ENCODE results near the gene PLCH1.

PLCH1 gene

DNA sequence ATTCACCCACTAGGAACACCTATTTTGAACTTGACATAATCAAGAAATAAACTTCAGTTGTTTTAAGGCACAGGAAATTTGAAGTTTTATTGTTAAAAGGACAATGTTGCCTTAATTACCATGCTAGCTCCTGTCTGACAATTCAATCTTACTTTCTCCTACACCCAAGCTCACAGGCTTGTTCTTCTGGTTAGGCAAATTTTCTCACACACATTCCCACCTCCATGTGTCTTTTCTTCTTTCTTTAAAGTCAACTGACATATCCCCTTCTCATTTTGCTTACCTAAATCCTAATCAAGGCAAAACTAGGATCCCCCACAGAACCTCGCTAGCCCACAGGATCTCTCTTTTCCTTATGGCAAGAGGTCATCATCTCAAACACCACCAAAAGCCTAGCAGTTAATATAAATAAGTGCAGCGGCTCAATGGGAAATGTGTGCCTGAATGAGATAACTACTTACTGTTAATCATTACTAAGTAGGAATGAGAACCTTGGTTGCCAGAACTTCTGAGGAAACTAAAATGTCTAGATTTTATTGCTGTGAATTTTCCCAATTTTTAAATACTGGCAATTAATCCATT, 189.3 kb downstream of the PLCH1 start:
- TF ChIP-seq PAX5 (IDR thresholded peaks at IDR 0.05; ENCODE audit: insufficient read depth, low read length, severe bottlenecking) (no peak), SPI1 (IDR thresholded peaks at IDR 0.05; ENCODE audit: low read depth, low read length) (no peak), TAF1 (IDR thresholded peaks at IDR 0.05; ENCODE audit: low read depth, low read length) (no peak), POLR2A (IDR thresholded peaks at IDR 0.05; ENCODE audit: low read depth, low read length) (no peak), POU2F2 (IDR thresholded peaks at IDR 0.05; ENCODE audit: low read depth, low read length) (no peak), POLR2AphosphoS5 (IDR thresholded peaks at IDR 0.05; ENCODE audit: low read depth, low read length) (no peak)
- DNase-seq (ENCODE audit: insufficient read length, low spot score): no peak
- FAIRE-seq: no peak

DNA sequence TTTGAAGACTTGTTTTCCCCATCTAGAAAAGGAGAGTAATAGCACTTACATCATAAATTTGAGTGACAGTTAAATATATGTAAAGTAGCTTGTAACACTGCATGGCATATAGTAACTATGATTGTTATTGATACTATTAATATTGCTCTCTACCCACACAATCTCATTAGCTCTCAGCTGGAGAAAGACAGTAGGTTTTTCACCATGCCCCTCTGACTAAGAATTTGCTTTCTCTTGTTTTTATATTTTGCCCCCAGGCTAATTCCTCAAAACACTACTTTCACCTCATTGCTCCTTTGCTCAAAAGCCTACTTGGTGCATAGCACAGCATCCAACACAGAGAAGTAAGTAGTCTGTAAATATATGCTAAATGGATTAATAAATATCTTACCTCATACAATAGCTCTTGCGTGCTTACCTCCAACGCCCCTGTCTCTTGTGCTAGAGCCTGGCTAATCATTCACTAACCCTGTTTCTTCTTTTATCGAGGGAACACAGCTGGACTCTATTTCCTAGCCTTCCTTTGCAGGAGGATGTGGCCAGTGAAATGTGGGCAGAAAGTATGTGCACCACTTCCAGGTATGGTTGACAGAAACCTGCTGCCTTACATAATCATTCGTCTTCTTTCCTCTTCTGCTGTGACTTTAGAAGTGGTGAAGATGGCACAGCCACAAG, 190.0 kb downstream of the PLCH1 start:
- DNase-seq (ENCODE audit: insufficient read length, low spot score) (no peak), FAIRE-seq (no peak)
- TF ChIP-seq POU2F2 (IDR thresholded peaks at IDR 0.05; ENCODE audit: low read depth, low read length) (no peak), POLR2A (IDR thresholded peaks at IDR 0.05; ENCODE audit: low read depth, low read length) (no peak), POLR2AphosphoS5 (IDR thresholded peaks at IDR 0.05; ENCODE audit: low read depth, low read length) (no peak), TAF1 (IDR thresholded peaks at IDR 0.05; ENCODE audit: low read depth, low read length) (no peak), SPI1 (IDR thresholded peaks at IDR 0.05; ENCODE audit: low read depth, low read length) (no peak), PAX5 (IDR thresholded peaks at IDR 0.05; ENCODE audit: insufficient read depth, low read length, severe bottlenecking) (no peak)

GRCh38 chr3:155553780-155554179, 191.1 kb downstream of the PLCH1 start:
- DNase-seq (ENCODE audit: insufficient read length, low spot score) (no peak), FAIRE-seq (no peak)
- TF ChIP-seq POLR2A (IDR thresholded peaks at IDR 0.05; ENCODE audit: low read depth, low read length) (no peak), POU2F2 (IDR thresholded peaks at IDR 0.05; ENCODE audit: low read depth, low read length) (no peak), PAX5 (IDR thresholded peaks at IDR 0.05; ENCODE audit: insufficient read depth, low read length, severe bottlenecking) (no peak), TAF1 (IDR thresholded peaks at IDR 0.05; ENCODE audit: low read depth, low read length) (no peak), POLR2AphosphoS5 (IDR thresholded peaks at IDR 0.05; ENCODE audit: low read depth, low read length) (no peak), SPI1 (IDR thresholded peaks at IDR 0.05; ENCODE audit: low read depth, low read length) (no peak)

GRCh38 chr3:155553326-155553725, 191.5 kb downstream of the PLCH1 start:
- FAIRE-seq (no peak), DNase-seq (ENCODE audit: insufficient read length, low spot score) (no peak)
- no peak for TF ChIP-seq POLR2A (IDR thresholded peaks at IDR 0.05; ENCODE audit: low read depth, low read length)
- TF ChIP-seq SPI1 (IDR thresholded peaks at IDR 0.05; ENCODE audit: low read depth, low read length): no peak
- TF ChIP-seq PAX5 (IDR thresholded peaks at IDR 0.05; ENCODE audit: insufficient read depth, low read length, severe bottlenecking): no peak

DNA sequence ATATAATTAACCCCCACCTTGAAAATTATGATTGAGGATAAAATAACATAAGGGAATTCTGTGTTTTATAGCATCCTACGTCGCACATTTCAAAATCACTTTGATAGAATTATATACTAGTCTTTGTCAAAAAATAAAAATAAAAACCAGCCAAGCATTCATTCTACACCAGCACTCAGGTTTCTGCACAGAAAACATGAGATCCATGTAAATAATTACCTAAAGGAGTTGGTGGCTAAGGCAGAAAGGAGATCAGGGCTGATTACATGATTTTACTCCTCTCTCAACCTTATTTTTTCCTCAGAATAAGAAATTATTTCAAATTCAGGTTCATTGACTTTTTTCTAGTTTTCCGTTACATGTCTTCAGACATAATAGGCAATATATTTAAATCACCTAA, 194.5 kb downstream of the PLCH1 start:
- TF ChIP-seq POLR2AphosphoS5 (IDR thresholded peaks at IDR 0.05; ENCODE audit: low read depth, low read length) (no peak), PAX5 (IDR thresholded peaks at IDR 0.05; ENCODE audit: insufficient read depth, low read length, severe bottlenecking) (no peak), SPI1 (IDR thresholded peaks at IDR 0.05; ENCODE audit: low read depth, low read length) (no peak), TAF1 (IDR thresholded peaks at IDR 0.05; ENCODE audit: low read depth, low read length) (no peak), POLR2A (IDR thresholded peaks at IDR 0.05; ENCODE audit: low read depth, low read length) (no peak), POU2F2 (IDR thresholded peaks at IDR 0.05; ENCODE audit: low read depth, low read length) (no peak)
- DNase-seq (ENCODE audit: insufficient read length, low spot score) (no peak), FAIRE-seq (no peak)

- DNase-seq (ENCODE audit: insufficient read length, low spot score): no peak
- no peak for FAIRE-seq
- TF ChIP-seq PAX5 (IDR thresholded peaks at IDR 0.05; ENCODE audit: insufficient read depth, low read length, severe bottlenecking): peak; percentile 39
- TF ChIP-seq POLR2AphosphoS5 (IDR thresholded peaks at IDR 0.05; ENCODE audit: low read depth, low read length): no peak
Measured at GRCh38 chr3:155549087-155549486, 195.8 kb downstream of the PLCH1 start.

GRCh38 chr3:155548195-155548594, 196.7 kb downstream of the PLCH1 start:
- no peak for TF ChIP-seq PAX5 (IDR thresholded peaks at IDR 0.05; ENCODE audit: insufficient read depth, low read length, severe bottlenecking)
- TF ChIP-seq TAF1 (IDR thresholded peaks at IDR 0.05; ENCODE audit: low read depth, low read length): no peak
- TF ChIP-seq POU2F2 (IDR thresholded peaks at IDR 0.05; ENCODE audit: low read depth, low read length): no peak
- TF ChIP-seq POLR2AphosphoS5 (IDR thresholded peaks at IDR 0.05; ENCODE audit: low read depth, low read length): no peak
- no peak for TF ChIP-seq POLR2A (IDR thresholded peaks at IDR 0.05; ENCODE audit: low read depth, low read length)
- no peak for TF ChIP-seq SPI1 (IDR thresholded peaks at IDR 0.05; ENCODE audit: low read depth, low read length)
- no peak for FAIRE-seq
- DNase-seq (ENCODE audit: insufficient read length, low spot score): no peak

DNA sequence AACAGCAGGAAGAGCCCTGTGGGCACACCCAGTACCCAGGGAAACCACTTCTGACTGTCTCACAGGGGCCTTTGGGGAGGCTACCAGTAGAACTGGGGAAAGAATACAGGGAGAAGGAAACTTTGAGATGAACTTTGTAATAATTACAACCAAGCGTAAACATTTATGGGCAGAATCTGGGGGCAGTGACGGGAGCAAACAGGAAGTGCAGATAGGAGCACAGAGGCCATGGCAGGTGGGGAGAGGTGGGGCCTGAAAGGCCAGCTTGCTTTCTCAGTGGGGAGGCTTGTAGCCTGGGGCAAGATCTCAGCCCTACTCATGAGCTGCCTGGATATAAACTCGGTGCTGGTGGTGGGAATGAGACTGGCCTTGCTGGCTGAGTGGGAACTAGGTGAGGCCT, 209.8 kb downstream of the PLCH1 start:
- DNase-seq (ENCODE audit: insufficient read length, low spot score) (no peak), FAIRE-seq (no peak)
- no peak for TF ChIP-seq PAX5 (IDR thresholded peaks at IDR 0.05; ENCODE audit: insufficient read depth, low read length, severe bottlenecking)
- TF ChIP-seq POLR2A (IDR thresholded peaks at IDR 0.05; ENCODE audit: low read depth, low read length): no peak
- no peak for TF ChIP-seq SPI1 (IDR thresholded peaks at IDR 0.05; ENCODE audit: low read depth, low read length)
- TF ChIP-seq TAF1 (IDR thresholded peaks at IDR 0.05; ENCODE audit: low read depth, low read length): no peak
- TF ChIP-seq POU2F2 (IDR thresholded peaks at IDR 0.05; ENCODE audit: low read depth, low read length): no peak
- TF ChIP-seq POLR2AphosphoS5 (IDR thresholded peaks at IDR 0.05; ENCODE audit: low read depth, low read length): no peak

GRCh38 chr3:155528579-155528978, 216.3 kb downstream of the PLCH1 start:
- TF ChIP-seq POU2F2 (IDR thresholded peaks at IDR 0.05; ENCODE audit: low read depth, low read length) (no peak), PAX5 (IDR thresholded peaks at IDR 0.05; ENCODE audit: insufficient read depth, low read length, severe bottlenecking) (no peak), SPI1 (IDR thresholded peaks at IDR 0.05; ENCODE audit: low read depth, low read length) (no peak), POLR2A (IDR thresholded peaks at IDR 0.05; ENCODE audit: low read depth, low read length) (no peak), POLR2AphosphoS5 (IDR thresholded peaks at IDR 0.05; ENCODE audit: low read depth, low read length) (no peak), TAF1 (IDR thresholded peaks at IDR 0.05; ENCODE audit: low read depth, low read length) (no peak)
- DNase-seq (ENCODE audit: insufficient read length, low spot score): no peak
- no peak for FAIRE-seq

- FAIRE-seq (no peak), DNase-seq (ENCODE audit: insufficient read length, low spot score) (no peak)
- TF ChIP-seq PAX5 (IDR thresholded peaks at IDR 0.05; ENCODE audit: insufficient read depth, low read length, severe bottlenecking) (no peak), POLR2A (IDR thresholded peaks at IDR 0.05; ENCODE audit: low read depth, low read length) (no peak)
Measured at GRCh38 chr3:155525324-155525833, 219.5 kb downstream of the PLCH1 start.

All from GM12891 (cell line).